Measurements from ENCODE around the gene MAP2K5. TPM values are rescaled to one million over a fixed set of nuclear protein-coding genes. Genes with fewer than 3 reads are reported as not detected.

Gene MAP2K5
- total RNA-seq, 1 experiment from 2014 or later, result 13.6 TPM

GRCh38 chr15:67601073-67601472 lies 58.6 kb downstream of the MAP2K5 start (continued):
- no peak for TF ChIP-seq ZNF281 (CRISPR knock-in tag; IDR thresholded peaks at IDR 0.05)
- no peak for TF ChIP-seq PREB (CRISPR knock-in tag; IDR thresholded peaks at IDR 0.05; ENCODE audit: borderline replicate concordance)
- no peak for TF ChIP-seq ERG (CRISPR knock-in tag; IDR thresholded peaks at IDR 0.05)
- no peak for TF ChIP-seq AFF4 (CRISPR knock-in tag; IDR thresholded peaks at IDR 0.05; ENCODE audit: borderline replicate concordance)
- no peak for TF ChIP-seq ZNF532 (CRISPR knock-in tag; IDR thresholded peaks at IDR 0.05; ENCODE audit: borderline replicate concordance)
- no peak for TF ChIP-seq HMGXB4 (CRISPR knock-in tag; IDR thresholded peaks at IDR 0.05)
- TF ChIP-seq IRF2 (CRISPR knock-in tag; IDR thresholded peaks at IDR 0.05; ENCODE audit: borderline replicate concordance, low read depth), result no peak

GRCh38 chr15:67603063-67603462 lies 60.6 kb downstream of the MAP2K5 start:
- no peak overlapping the region for H3K4me3 Mint-ChIP-seq
- ATAC-seq (no peak), DNase-seq (ENCODE audit: low spot score) (no peak)
- H3K27me3 Mint-ChIP-seq (ENCODE audit: low read depth), result no peaks in the 10 kb centered on the region
- TF ChIP-seq SMAD4 (CRISPR knock-in tag; IDR thresholded peaks at IDR 0.05) (no peak), ZNF423 (CRISPR knock-in tag; IDR thresholded peaks at IDR 0.05) (no peak), NR3C1 (CRISPR knock-in tag; conservative IDR thresholded peaks at IDR 0.05; ENCODE audit: low read depth) (no peak), ZNF512 (CRISPR knock-in tag; IDR thresholded peaks at IDR 0.05; ENCODE audit: borderline replicate concordance) (no peak), TP53 (CRISPR knock-in tag; IDR thresholded peaks at IDR 0.05) (no peak), ZNF416 (CRISPR knock-in tag; IDR thresholded peaks at IDR 0.05) (no peak), TEAD1 (CRISPR knock-in tag; IDR thresholded peaks at IDR 0.05) (no peak), ZNF317 (CRISPR knock-in tag; IDR thresholded peaks at IDR 0.05; ENCODE audit: borderline replicate concordance, low read depth) (no peak)
- H3K4me1 Mint-ChIP-seq, result peaks cover 6% of the 10 kb centered on the region
- no peak overlapping the region for H3K27ac Mint-ChIP-seq
- H3K9me3 Mint-ChIP-seq, result no peaks in the 10 kb centered on the region
- no peaks in the 10 kb centered on the region for H3K36me3 Mint-ChIP-seq
- CTCF ChIA-PET, result no interaction called here
- POLR2A ChIA-PET, result no interaction called here

Measured in WTC11 (cell line).